ENCODE results near the gene NOTCH1. TPM values are rescaled to one million over a fixed set of nuclear protein-coding genes. Genes with fewer than 3 reads are reported as not detected.

The NOTCH1 gene
- total RNA-seq, 1 experiment from 2014 or later, result 39.2 TPM

- intact Hi-C loops (cut with micrococcal nuclease; ENCODE audit: unreplicated experiment), result no loop called here
- TSS peak; percentile 57 for BruUV-seq (replicated peaks)
- H3K9me3 ChIP-seq (ENCODE audit: insufficient read depth, low read depth), result no peaks in the 10 kb centered on the region
- TF ChIP-seq, protein P1, sequence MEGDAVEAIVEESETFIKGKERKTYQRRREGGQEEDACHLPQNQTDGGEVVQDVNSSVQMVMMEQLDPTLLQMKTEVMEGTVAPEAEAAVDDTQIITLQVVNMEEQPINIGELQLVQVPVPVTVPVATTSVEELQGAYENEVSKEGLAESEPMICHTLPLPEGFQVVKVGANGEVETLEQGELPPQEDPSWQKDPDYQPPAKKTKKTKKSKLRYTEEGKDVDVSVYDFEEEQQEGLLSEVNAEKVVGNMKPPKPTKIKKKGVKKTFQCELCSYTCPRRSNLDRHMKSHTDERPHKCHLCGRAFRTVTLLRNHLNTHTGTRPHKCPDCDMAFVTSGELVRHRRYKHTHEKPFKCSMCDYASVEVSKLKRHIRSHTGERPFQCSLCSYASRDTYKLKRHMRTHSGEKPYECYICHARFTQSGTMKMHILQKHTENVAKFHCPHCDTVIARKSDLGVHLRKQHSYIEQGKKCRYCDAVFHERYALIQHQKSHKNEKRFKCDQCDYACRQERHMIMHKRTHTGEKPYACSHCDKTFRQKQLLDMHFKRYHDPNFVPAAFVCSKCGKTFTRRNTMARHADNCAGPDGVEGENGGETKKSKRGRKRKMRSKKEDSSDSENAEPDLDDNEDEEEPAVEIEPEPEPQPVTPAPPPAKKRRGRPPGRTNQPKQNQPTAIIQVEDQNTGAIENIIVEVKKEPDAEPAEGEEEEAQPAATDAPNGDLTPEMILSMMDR (conservative IDR thresholded peaks at IDR 0.05), result no peak
- no peak for TF ChIP-seq EZH2 (IDR thresholded peaks at IDR 0.05; ENCODE audit: low read depth)
- ChIA-PET CTCF (no interaction called here), POLR2A (ENCODE audit: unreplicated experiment) (no interaction called here)
- no peaks in the 10 kb centered on the region for H3K79me2 ChIP-seq (ENCODE audit: low read depth)
- H3K4me2 ChIP-seq, result peak overlapping the region; percentile 81
- no peaks in the 10 kb centered on the region for H3K27me3 ChIP-seq (ENCODE audit: insufficient read depth, low read depth)
- peaks cover 18% of the 10 kb centered on the region; the same call in 1 of the 2 replicates for H3F3A ChIP-seq (ENCODE audit: insufficient read depth, low read depth)
- H3K4me1 ChIP-seq (replicated peaks; ENCODE audit: insufficient read depth), result peaks cover 36% of the 10 kb centered on the region
- no peak for DNase-seq
- peak overlapping the region; percentile 48 for H3K27ac ChIP-seq
- H3K9me2 ChIP-seq (ENCODE audit: insufficient read depth), result no peaks in the 10 kb centered on the region
- no peaks in the 10 kb centered on the region for H4K20me1 ChIP-seq (ENCODE audit: insufficient read depth)
- H2AFZ ChIP-seq, result no peak overlapping the region
- H3K4me3 ChIP-seq, result no peak overlapping the region
- no peaks in the 10 kb centered on the region for H3K36me3 ChIP-seq (ENCODE audit: low read depth)
These were observed 4.8 kb upstream of the NOTCH1 start for GRCh38 chr9:136550439-136551289.

DNA sequence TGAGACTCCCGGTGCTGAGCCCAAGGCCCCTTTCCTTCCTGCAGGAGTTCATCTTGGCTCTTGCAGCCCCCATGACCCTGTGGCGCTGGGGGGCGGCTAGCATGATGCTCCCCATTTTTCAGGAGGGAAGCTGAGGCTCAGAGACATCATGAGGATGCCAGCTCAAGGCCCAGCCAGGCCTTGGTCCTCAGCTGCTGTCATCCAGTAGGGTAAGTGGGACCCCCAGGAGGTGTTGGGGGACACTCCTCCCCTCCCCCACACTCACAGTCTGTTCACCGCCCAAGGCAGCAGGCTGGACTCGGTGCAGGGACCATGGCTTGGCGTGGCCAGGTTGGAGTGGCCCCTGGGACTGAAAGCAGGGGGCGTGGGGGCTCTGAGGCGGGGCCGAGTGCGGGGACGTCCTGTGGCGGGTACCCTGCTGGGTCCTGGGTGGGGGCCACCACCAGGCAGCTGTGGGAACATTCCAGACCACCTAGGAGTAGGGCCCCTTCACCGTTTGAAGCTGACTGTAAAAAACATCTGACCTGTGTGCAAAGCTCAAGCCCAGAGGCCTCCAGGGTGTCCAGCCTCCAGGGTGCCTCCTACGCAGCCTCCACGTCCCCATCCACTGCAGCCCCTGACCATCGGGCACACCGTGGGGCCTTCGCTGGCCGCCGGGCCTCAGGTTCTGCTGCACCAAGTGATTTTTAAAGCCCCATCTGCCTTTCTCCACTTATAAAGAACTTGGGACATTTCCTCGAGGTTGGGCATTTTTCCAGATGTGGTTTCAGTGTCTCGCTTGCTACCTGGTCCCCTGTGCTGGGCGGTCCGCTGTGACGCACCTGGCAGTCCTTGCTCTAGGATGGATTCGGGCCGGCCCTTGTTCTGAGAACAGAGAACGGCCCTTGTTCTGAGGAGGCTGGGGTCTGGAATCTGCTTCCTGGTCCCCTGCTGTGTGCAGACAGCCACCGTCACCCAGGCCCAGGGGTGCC lies 3.4 kb upstream of the NOTCH1 start:
- Histone ChIP-seq H3K27ac (no peak overlapping the region), H4K20me1 (ENCODE audit: insufficient read depth) (peaks cover 2% of the 10 kb centered on the region)

More for the DNA sequence above, 3.4 kb upstream of the NOTCH1 start:
- Histone ChIP-seq H3K9me3 (ENCODE audit: insufficient read depth, low read depth) (no peaks in the 10 kb centered on the region), H3K4me1 (replicated peaks; ENCODE audit: insufficient read depth) (peaks cover 38% of the 10 kb centered on the region), H3K9me2 (ENCODE audit: insufficient read depth) (no peaks in the 10 kb centered on the region), H3K79me2 (ENCODE audit: low read depth) (peaks cover 8% of the 10 kb centered on the region), H3K36me3 (ENCODE audit: low read depth) (no peaks in the 10 kb centered on the region), H2AFZ (no peak overlapping the region), H3K4me3 (no peak overlapping the region), H3F3A (ENCODE audit: insufficient read depth, low read depth) (peaks cover 18% of the 10 kb centered on the region; the same call in 1 of the 2 replicates), H3K4me2 (no peak overlapping the region), H3K27me3 (ENCODE audit: insufficient read depth, low read depth) (no peaks in the 10 kb centered on the region)
- intact Hi-C loops (cut with micrococcal nuclease; ENCODE audit: unreplicated experiment), result loop anchor here (5.0 kb wide), 1 partner anchor 143 kb away; no protein-coding TSS in a partner anchor
- TF ChIP-seq EZH2 (IDR thresholded peaks at IDR 0.05; ENCODE audit: low read depth), result no peak
- TF ChIP-seq, protein P1 (conservative IDR thresholded peaks at IDR 0.05), result no peak
- no TSS peak for BruUV-seq (replicated peaks)
- ChIA-PET POLR2A (ENCODE audit: unreplicated experiment) (interaction anchor here (0.6 kb wide), 1 partner anchor 19 kb away, joined by 3 read pairs; no protein-coding TSS in a partner anchor), CTCF (no interaction called here)
- no peak for DNase-seq
